Fibroblast of mammary gland (primary cell): Measurements from ENCODE around the gene CMC2.
A peak's percentile ranks its signal among the peaks of the same experiment; 100 is the strongest.

Experiments used
- DNase-seq: peaks from one replicate; pipeline ENCODE4 v3.0.0-alpha.2; 2010; ENCODE audit warnings: low read depth
- H3K4me3 ChIP-seq: 2 replicates; pipeline ENCODE4 v1.5.1; 2011; ENCODE audit warnings: low read depth, mild to moderate bottlenecking, low read length, moderate library complexity; ENCODE audit not compliant: control insufficient read depth
- CTCF ChIP-seq: conservative IDR thresholded peaks from 2 replicates; pipeline ENCODE4 v1.5.1; 2011; ENCODE audit warnings: low read depth, low read length, inconsistent platforms; ENCODE audit not compliant: control insufficient read depth, insufficient read depth

Gene CMC2

GRCh38 chr16:80931801-80932707 is 74.6 kb downstream of the CMC2 start:
- DNase-seq = peak; percentile 61
- no peak for TF ChIP-seq CTCF
- H3K4me3 ChIP-seq = peak overlapping the region; percentile 33

- H3K4me3 ChIP-seq = no peak overlapping the region
- DNase-seq = peak; percentile 61
- TF ChIP-seq CTCF = peak; percentile 65
Observed at GRCh38 chr16:80924372-80924978, 82.2 kb downstream of the CMC2 start.

- no peak overlapping the region for H3K4me3 ChIP-seq
- DNase-seq = no peak
- no peak for TF ChIP-seq CTCF
Observed at GRCh38 chr16:80923356-80923755, 83.3 kb downstream of the CMC2 start.
